Omental fat pad (tissue), 4 donors: ENCODE measurements around the gene DBI. TPM values are rescaled to one million over a fixed set of nuclear protein-coding genes. Genes with fewer than 3 reads are reported as not detected.

ENCODE experiments used
- ATAC-seq: fragments of 150-250 bp; one replicate; pipeline ENCODE4 v1.9.1; 2016; ENCODE audit warnings: mild to moderate bottlenecking, moderate library complexity; ENCODE audit not compliant: low FRiP score
- DNase-seq: peaks from one replicate; pipeline ENCODE4 v3.0.0-alpha.2; 2019; ENCODE audit warnings: low spot score
- total RNA-seq, 4 donors: library from RNA; depleted of rRNA; stranded (reverse); fragments of >200 nt; gene quantifications; one replicate each; pipeline ENCODE4 v1.1.0, GENCODE V29; 2016
- TF ChIP-seq, protein P1 (sequence below), 3 donors: fragments of 450-650 bp; IDR thresholded peaks; one replicate each; pipeline ENCODE4 v1.5.1; 2016 to 2017; ENCODE audit warnings: antibody characterized with exemption in 3 of 3, mild to moderate bottlenecking in 3 of 3, moderate library complexity in 2 of 3

Gene DBI
- total RNA-seq, 4 donors from 2014 or later = 191 to 327 (median 225) TPM

- no peak for ATAC-seq
- no peak for DNase-seq
- TF ChIP-seq, protein P1, sequence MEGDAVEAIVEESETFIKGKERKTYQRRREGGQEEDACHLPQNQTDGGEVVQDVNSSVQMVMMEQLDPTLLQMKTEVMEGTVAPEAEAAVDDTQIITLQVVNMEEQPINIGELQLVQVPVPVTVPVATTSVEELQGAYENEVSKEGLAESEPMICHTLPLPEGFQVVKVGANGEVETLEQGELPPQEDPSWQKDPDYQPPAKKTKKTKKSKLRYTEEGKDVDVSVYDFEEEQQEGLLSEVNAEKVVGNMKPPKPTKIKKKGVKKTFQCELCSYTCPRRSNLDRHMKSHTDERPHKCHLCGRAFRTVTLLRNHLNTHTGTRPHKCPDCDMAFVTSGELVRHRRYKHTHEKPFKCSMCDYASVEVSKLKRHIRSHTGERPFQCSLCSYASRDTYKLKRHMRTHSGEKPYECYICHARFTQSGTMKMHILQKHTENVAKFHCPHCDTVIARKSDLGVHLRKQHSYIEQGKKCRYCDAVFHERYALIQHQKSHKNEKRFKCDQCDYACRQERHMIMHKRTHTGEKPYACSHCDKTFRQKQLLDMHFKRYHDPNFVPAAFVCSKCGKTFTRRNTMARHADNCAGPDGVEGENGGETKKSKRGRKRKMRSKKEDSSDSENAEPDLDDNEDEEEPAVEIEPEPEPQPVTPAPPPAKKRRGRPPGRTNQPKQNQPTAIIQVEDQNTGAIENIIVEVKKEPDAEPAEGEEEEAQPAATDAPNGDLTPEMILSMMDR (IDR thresholded peaks at IDR 0.05) = no peak
Observed at GRCh38 chr2:119360423-119360966, 6.3 kb upstream of the DBI start.

DNA sequence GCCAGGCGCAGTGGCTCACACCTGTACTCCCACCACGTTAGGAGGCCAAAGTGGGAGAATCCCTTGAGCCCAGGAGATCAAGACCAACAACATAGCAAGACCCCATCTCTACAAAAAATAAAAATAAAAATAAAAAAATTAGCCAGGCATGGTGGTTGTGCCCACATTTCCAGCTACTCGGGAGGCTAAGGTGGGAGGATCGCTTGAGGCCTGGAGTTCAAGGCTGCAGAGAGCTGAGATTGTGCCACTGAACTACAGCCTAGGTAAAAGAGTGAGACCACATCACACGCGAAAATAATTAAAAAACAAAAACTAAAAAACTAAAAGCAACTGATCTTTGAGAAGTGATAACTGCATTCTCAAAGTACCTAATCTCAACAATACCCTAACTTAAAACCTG, 2.0 kb upstream of the DBI start:
- TF ChIP-seq, protein P1 (IDR thresholded peaks at IDR 0.05) = no peak
- DNase-seq (no peak), ATAC-seq (no peak)

DNA sequence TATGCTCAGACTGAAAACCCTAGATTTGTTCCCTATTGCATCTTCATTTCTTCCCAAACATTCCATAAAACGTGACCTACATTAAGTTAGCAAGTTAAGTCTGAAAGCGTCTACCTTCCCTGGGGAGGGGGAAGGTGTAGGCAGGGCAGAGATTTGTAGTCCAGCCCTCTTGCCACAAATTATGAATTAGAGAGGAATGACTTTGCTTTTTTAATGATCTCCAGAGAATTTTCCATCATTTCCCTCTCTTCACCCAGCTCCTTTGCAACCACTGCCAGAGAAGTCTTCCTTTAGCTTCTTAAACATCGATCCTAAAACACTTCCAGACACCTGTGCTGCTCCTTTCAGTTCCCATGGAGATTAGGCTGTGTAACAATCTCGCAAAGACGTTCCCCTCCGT, 1.3 kb upstream of the DBI start:
- TF ChIP-seq, protein P1 (IDR thresholded peaks at IDR 0.05) = no peak
- DNase-seq (no peak), ATAC-seq (no peak)

DNA sequence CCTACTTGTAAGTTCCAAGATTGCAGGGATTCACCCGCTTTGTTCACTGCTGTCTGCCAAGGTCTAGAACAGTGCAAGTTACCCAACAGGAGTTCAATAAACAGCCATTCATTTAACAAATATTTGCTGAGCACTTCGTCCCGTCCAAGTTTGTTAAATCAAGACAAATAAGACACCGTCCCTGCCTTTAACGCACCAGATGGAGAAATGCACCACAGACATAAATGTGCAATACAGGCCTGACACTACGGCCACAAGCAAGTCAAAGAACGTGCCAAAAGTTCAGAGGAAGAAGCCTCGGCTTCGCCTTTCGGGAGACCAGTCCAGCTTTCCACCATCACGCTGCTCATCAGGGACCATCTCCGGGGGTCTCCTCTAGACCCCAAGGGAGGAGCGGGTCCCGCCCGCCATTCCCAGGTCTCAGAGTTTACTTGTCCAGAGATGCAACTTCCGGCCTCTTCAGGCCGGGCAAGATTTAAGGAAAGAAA, 572 bp upstream of the DBI start:
- ATAC-seq (peak; percentile 3), DNase-seq (no peak)
- TF ChIP-seq, protein P1 (IDR thresholded peaks at IDR 0.05) = no peak

- ATAC-seq = peak; percentile 38
- no peak for DNase-seq
- TF ChIP-seq, protein P1 (IDR thresholded peaks at IDR 0.05) = no peak
Observed at GRCh38 chr2:119367472-119368099, 809 bp downstream of the DBI start.

GRCh38 chr2:119369845-119370244, 3.1 kb downstream of the DBI start:
- TF ChIP-seq, protein P1 (IDR thresholded peaks at IDR 0.05) = no peak
- ATAC-seq = no peak
- no peak for DNase-seq

DNA sequence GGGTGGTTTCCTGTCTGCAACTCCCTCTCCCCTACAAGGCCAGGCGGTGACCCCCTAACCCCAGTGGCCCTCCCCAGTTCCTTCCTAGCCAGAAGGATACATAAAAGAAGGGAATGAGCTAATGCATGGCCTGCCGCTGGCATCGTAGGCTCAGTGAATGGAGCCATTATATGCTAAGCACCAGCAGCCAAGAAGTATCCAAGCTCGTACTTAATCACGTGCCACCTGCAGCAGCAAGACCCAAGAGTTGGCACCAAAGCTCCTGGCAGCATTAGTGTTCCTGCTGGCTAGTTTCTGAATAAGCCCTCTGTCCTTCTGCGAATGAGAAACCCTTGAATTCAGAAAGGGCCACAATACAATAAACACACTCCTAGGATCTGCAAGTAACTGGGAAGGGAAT, 4.3 kb downstream of the DBI start:
- DNase-seq = no peak
- TF ChIP-seq, protein P1 (IDR thresholded peaks at IDR 0.05) = no peak
- no peak for ATAC-seq
